Uterus (tissue), 4 donors: ENCODE measurements around the gene RTP5. TPM values are rescaled to one million over a fixed set of nuclear protein-coding genes. Genes with fewer than 3 reads are reported as not detected.

Experiments
- DNase-seq, 2 donors: peaks; one replicate each; pipeline ENCODE4 v3.0.0-alpha.2; 2019 to 2020
- H3K27ac ChIP-seq, 2 donors: fragments of 200-600 bp; sonication (generic); 1 replicate in 1 of 2; 2 replicates in 1 of 2; pipeline ENCODE4 v1.5.1; 2016 to 2018
- H3K27me3 ChIP-seq, 2 donors: fragments of 200-600 bp; sonication (generic); one replicate each; pipeline ENCODE4 v1.5.1; 2018 to 2019; ENCODE audit warnings: control low read depth in 1 of 2
- H3K36me3 ChIP-seq, 2 donors: fragments of 200-600 bp; sonication (generic); one replicate each; pipeline ENCODE4 v1.5.1; 2019; ENCODE audit warnings: control low read depth in 1 of 2
- H3K4me1 ChIP-seq, 2 donors: fragments of 200-600 bp; sonication (generic); one replicate each; pipeline ENCODE4 v1.5.1; 2018 to 2019; ENCODE audit warnings: control low read depth in 1 of 2
- H3K4me3 ChIP-seq, 2 donors: fragments of 200-600 bp; sonication (generic); 1 replicate in 1 of 2; 2 replicates in 1 of 2; pipeline ENCODE4 v1.5.1; 2018 to 2019; ENCODE audit warnings: mild to moderate bottlenecking in 1 of 2
- H3K9me3 ChIP-seq, 2 donors: fragments of 200-600 bp; sonication (generic); one replicate each; pipeline ENCODE4 v1.5.1; 2019; ENCODE audit warnings: control low read depth in 1 of 2
- CTCF ChIP-seq, 4 experiments: fragments of 200-600 bp in 2 of 4; fragments of 450-650 bp in 2 of 4; sonication (generic) in 2 of 4; IDR thresholded peaks; one replicate each; pipeline ENCODE4 v1.5.1; 2016 to 2019; ENCODE audit warnings: antibody characterized with exemption in 4 of 4, mild to moderate bottlenecking in 2 of 4, moderate library complexity in 1 of 4
- POLR2A ChIP-seq, 2 donors: fragments of 450-650 bp; IDR thresholded peaks; one replicate each; pipeline ENCODE4 v1.6.1; 2016; ENCODE audit warnings: antibody characterized with exemption in 2 of 2, mild to moderate bottlenecking in 1 of 2, moderate library complexity in 1 of 2
- intact Hi-C: fragments of 100-400 bp; cut with DNase I; formaldehyde crosslinking; loops from one replicate; pipeline ENCODE4 v1.15.1; 2023; ENCODE audit warnings: low total_unique reads
- total RNA-seq, 4 donors: library from RNA; depleted of rRNA in 3 of 4; stranded (reverse); fragments of >200 nt in 3 of 4; gene quantifications; one replicate each; pipeline versions ENCODE4 v1.1.0 to v1.2.4, GENCODE V29; 2014 to 2023
- donor health status: DM: yes; HTN: yes; CAD: no.

Gene RTP5
- total RNA-seq, 4 donors from 2014 or later = 0.15 TPM; not detected in 3

GRCh38 chr2:241857572-241858121 is 11.9 kb upstream of the RTP5 start:
- Histone ChIP-seq H3K27me3 (no peaks in the 10 kb centered on the region), H3K27ac (no peak overlapping the region), H3K36me3 (no peaks in the 10 kb centered on the region), H3K4me3 (no peak overlapping the region), H3K4me1 (peaks cover 0 to 14% of the 10 kb centered on the region in 2 donors), H3K9me3 (no peaks in the 10 kb centered on the region)
- intact Hi-C loops = no loop called here
- TF ChIP-seq CTCF (IDR thresholded peaks at IDR 0.05) (no peak), POLR2A (IDR thresholded peaks at IDR 0.05) (no peak)
- peak in 1 of 2 donors; percentile 15 for DNase-seq

- TF ChIP-seq POLR2A (IDR thresholded peaks at IDR 0.05) = no peak
- no peak for TF ChIP-seq CTCF (IDR thresholded peaks at IDR 0.05)
- Histone ChIP-seq H3K27ac (peak within 1 kb of the TSS; percentile 95 to 96), H3K27me3 (no peaks in the 10 kb centered on the region), H3K4me1 (peaks cover 0 to 14% of the 10 kb centered on the region in 2 donors), H3K9me3 (no peaks in the 10 kb centered on the region), H3K4me3 (peak within 1 kb of the TSS; percentile 6 to 31), H3K36me3 (no peaks in the 10 kb centered on the region)
- intact Hi-C loops = no loop called here
- DNase-seq = peak; percentile 45 to 54
These were observed 11.1 kb upstream of the RTP5 start, which contains the start of gene PDCD1 for GRCh38 chr2:241858206-241859016. Gene PDCD1 (minus strand): TSS chr2:241858894. CDS start chr2:241858838, 56 bp downstream.

- no peaks in the 10 kb centered on the region for H3K9me3 ChIP-seq
- H3K27me3 ChIP-seq = no peaks in the 10 kb centered on the region
- intact Hi-C loops = no loop called here
- peak overlapping the region; percentile 95 to 96 for H3K27ac ChIP-seq
- DNase-seq = no peak
- H3K4me3 ChIP-seq = no peak overlapping the region
- TF ChIP-seq CTCF (IDR thresholded peaks at IDR 0.05) = no peak
- peaks cover 0 to 14% of the 10 kb centered on the region in 2 donors for H3K4me1 ChIP-seq
- no peaks in the 10 kb centered on the region for H3K36me3 ChIP-seq
These were observed 10.5 kb upstream of the RTP5 start for GRCh38 chr2:241859017-241859435.

- DNase-seq = peak; percentile 75 to 76
- intact Hi-C loops = no loop called here
- H3K36me3 ChIP-seq = no peaks in the 10 kb centered on the region
- no peaks in the 10 kb centered on the region for H3K27me3 ChIP-seq
- H3K27ac ChIP-seq = peak overlapping the region; percentile 95 to 96
- peaks cover 0 to 14% of the 10 kb centered on the region in 2 donors for H3K4me1 ChIP-seq
- TF ChIP-seq CTCF (IDR thresholded peaks at IDR 0.05) = peak in 2 of 4 experiments; percentile 38
- TF ChIP-seq POLR2A (IDR thresholded peaks at IDR 0.05) = peak in 1 of 2 donors; percentile 37
- H3K4me3 ChIP-seq = peak overlapping the region; percentile 6 to 31
- no peaks in the 10 kb centered on the region for H3K9me3 ChIP-seq
These were observed 9.9 kb upstream of the RTP5 start for GRCh38 chr2:241859436-241860183.
